HUES48 (cell line): Measurements from ENCODE around the gene AXIN2.

Experiments used
- H3K27ac ChIP-seq: one replicate; pipeline ENCODE4 v1.7.0; 2013; ENCODE audit warnings: low read depth, low read length, inconsistent platforms
- H3K27me3 ChIP-seq: 2 replicates; pipeline ENCODE4 v1.6.1; 2013; ENCODE audit warnings: mild to moderate bottlenecking, low read length; ENCODE audit not compliant: control insufficient read depth, insufficient read depth
- H3K36me3 ChIP-seq: 2 replicates; pipeline ENCODE4 v1.6.1; 2013; ENCODE audit warnings: low read length; ENCODE audit not compliant: control insufficient read depth, insufficient read depth
- H3K4me1 ChIP-seq: 2 replicates; pipeline ENCODE4 v1.6.1; 2013; ENCODE audit warnings: mild to moderate bottlenecking, low read length; ENCODE audit not compliant: control insufficient read depth, insufficient read depth
- H3K4me3 ChIP-seq: 2 replicates; pipeline ENCODE4 v1.5.1; 2013; ENCODE audit warnings: mild to moderate bottlenecking, low read depth, low read length
- H3K9ac ChIP-seq: 2 replicates; pipeline ENCODE4 v1.6.1; 2013; ENCODE audit warnings: mild to moderate bottlenecking, low read depth, low read length, moderate library complexity
- H3K9me3 ChIP-seq: 2 replicates; pipeline ENCODE4 v1.6.1; 2013; ENCODE audit warnings: low read length; ENCODE audit not compliant: control insufficient read depth, insufficient read depth

Gene AXIN2

GRCh38 chr17:65559804-65560627 lies 1.4 kb downstream of the AXIN2 start:
- Histone ChIP-seq H3K9me3 (no peaks in the 10 kb centered on the region), H3K9ac (peak overlapping the region; percentile 41), H3K27ac (peak overlapping the region; percentile 95), H3K4me3 (peak overlapping the region; percentile 90), H3K27me3 (no peaks in the 10 kb centered on the region; the same call in 1 of the 2 replicates), H3K36me3 (peaks cover 16% of the 10 kb centered on the region), H3K4me1 (peaks cover 29% of the 10 kb centered on the region)

- Histone ChIP-seq H3K27me3 (no peaks in the 10 kb centered on the region; the same call in 1 of the 2 replicates), H3K9ac (peak overlapping the region; percentile 41), H3K36me3 (peaks cover 16% of the 10 kb centered on the region), H3K27ac (peak overlapping the region; percentile 95), H3K9me3 (no peaks in the 10 kb centered on the region), H3K4me3 (peak overlapping the region; percentile 90), H3K4me1 (peaks cover 27% of the 10 kb centered on the region)
Observed at GRCh38 chr17:65559461-65559803, 2.0 kb downstream of the AXIN2 start.

- H3K4me3 ChIP-seq, result peak overlapping the region; percentile 90
- peak overlapping the region; percentile 41 for H3K9ac ChIP-seq
- H3K27ac ChIP-seq, result peak overlapping the region; percentile 95
- peaks cover 27% of the 10 kb centered on the region for H3K4me1 ChIP-seq
- peaks cover 16% of the 10 kb centered on the region for H3K36me3 ChIP-seq
- no peaks in the 10 kb centered on the region; the same call in 1 of the 2 replicates for H3K27me3 ChIP-seq
- no peaks in the 10 kb centered on the region for H3K9me3 ChIP-seq
Observed at GRCh38 chr17:65558683-65559460, 2.6 kb downstream of the AXIN2 start.

- Histone ChIP-seq H3K27ac (peak overlapping the region; percentile 42), H3K9ac (no peak overlapping the region), H3K27me3 (no peaks in the 10 kb centered on the region; the same call in 1 of the 2 replicates), H3K36me3 (peaks cover 16% of the 10 kb centered on the region), H3K9me3 (no peaks in the 10 kb centered on the region), H3K4me1 (peaks cover 27% of the 10 kb centered on the region), H3K4me3 (peak overlapping the region; percentile 90)
Observed at GRCh38 chr17:65558311-65558682, 3.2 kb downstream of the AXIN2 start.

GRCh38 chr17:65557349-65558310 lies 3.8 kb downstream of the AXIN2 start:
- no peak overlapping the region for H3K9ac ChIP-seq
- H3K36me3 ChIP-seq, result peaks cover 16% of the 10 kb centered on the region
- H3K27ac ChIP-seq, result no peak overlapping the region
- peaks cover 27% of the 10 kb centered on the region for H3K4me1 ChIP-seq
- peak overlapping the region; percentile 90 for H3K4me3 ChIP-seq
- no peaks in the 10 kb centered on the region for H3K9me3 ChIP-seq
- H3K27me3 ChIP-seq, result no peaks in the 10 kb centered on the region; the same call in 1 of the 2 replicates

- H3K36me3 ChIP-seq, result peaks cover 22% of the 10 kb centered on the region
- no peak overlapping the region for H3K9ac ChIP-seq
- peak overlapping the region; percentile 90 for H3K4me3 ChIP-seq
- no peak overlapping the region for H3K27ac ChIP-seq
- H3K9me3 ChIP-seq, result no peaks in the 10 kb centered on the region
- peaks cover 26% of the 10 kb centered on the region for H3K4me1 ChIP-seq
- no peaks in the 10 kb centered on the region; the same call in 1 of the 2 replicates for H3K27me3 ChIP-seq
Observed at GRCh38 chr17:65556910-65557348, 4.5 kb downstream of the AXIN2 start.

GRCh38 chr17:65556014-65556909 lies 5.2 kb downstream of the AXIN2 start:
- Histone ChIP-seq H3K36me3 (peaks cover 28% of the 10 kb centered on the region), H3K4me3 (peak overlapping the region; percentile 90), H3K27ac (no peak overlapping the region), H3K9me3 (no peaks in the 10 kb centered on the region), H3K9ac (no peak overlapping the region), H3K4me1 (peaks cover 27% of the 10 kb centered on the region), H3K27me3 (no peaks in the 10 kb centered on the region; the same call in 1 of the 2 replicates)

- Histone ChIP-seq H3K4me3 (no peak overlapping the region), H3K4me1 (peaks cover 41% of the 10 kb centered on the region), H3K27me3 (no peaks in the 10 kb centered on the region; the same call in 1 of the 2 replicates), H3K27ac (no peak overlapping the region), H3K9ac (no peak overlapping the region), H3K36me3 (peaks cover 41% of the 10 kb centered on the region), H3K9me3 (no peaks in the 10 kb centered on the region)
Observed at GRCh38 chr17:65554553-65555223, 6.8 kb downstream of the AXIN2 start.

GRCh38 chr17:65553646-65554552 lies 7.5 kb downstream of the AXIN2 start:
- no peak overlapping the region for H3K27ac ChIP-seq
- H3K36me3 ChIP-seq, result peaks cover 48% of the 10 kb centered on the region
- no peak overlapping the region for H3K9ac ChIP-seq
- no peaks in the 10 kb centered on the region; the same call in 1 of the 2 replicates for H3K27me3 ChIP-seq
- H3K4me3 ChIP-seq, result no peak overlapping the region
- no peaks in the 10 kb centered on the region for H3K9me3 ChIP-seq
- H3K4me1 ChIP-seq, result peaks cover 42% of the 10 kb centered on the region
